CD4-positive, alpha-beta T cell (primary cell): ENCODE data around the gene C6orf89. TPM values are rescaled to one million over a fixed set of nuclear protein-coding genes. Genes with fewer than 3 reads are reported as not detected.

Experiments used
- ATAC-seq: fragments of 200-7000 bp; cut with Tn5 transposase; one replicate; pipeline ENCODE4 v1.10.0; 2022; ENCODE audit warnings: mild to moderate bottlenecking; ENCODE audit not compliant: poor library complexity
- CTCF ChIA-PET: fragments of 350-600 bp; sonication (Branson Sonifier 250); formaldehyde crosslinking; loops from one replicate; lab custom pipeline; 2021; ENCODE audit warnings: antibody characterized with exemption, inconsistent platforms; lab: Charles Lee
- POLR2A ChIA-PET: fragments of 350-600 bp; sonication (Branson Sonifier 250); formaldehyde crosslinking; loops from one replicate; lab custom pipeline; 2021; ENCODE audit warnings: antibody characterized with exemption, inconsistent platforms; lab: Charles Lee
- DNase-seq, 14 experiments: peaks; one replicate each; pipeline ENCODE4 v3.0.0-alpha.2; 2013 to 2020; ENCODE audit warnings: mixed read lengths in 2 of 14
- H3K27ac ChIP-seq, 2 donors: one replicate each; pipeline versions ENCODE4 v1.5.1 to v1.7.0; 2013; ENCODE audit warnings: low read length in 2 of 2, low read depth in 1 of 2, mild to moderate bottlenecking in 1 of 2
- H3K27me3 ChIP-seq, 2 experiments: 1 replicate in 1 of 2; 2 replicates in 1 of 2; pipeline versions ENCODE4 v1.6.1 to v1.7.0; 2013; ENCODE audit warnings: low read length in 2 of 2, control low read depth in 1 of 2, mild to moderate bottlenecking in 1 of 2, moderate library complexity in 1 of 2; ENCODE audit not compliant: insufficient read depth in 2 of 2, control insufficient read depth in 1 of 2
- H3K36me3 ChIP-seq: one replicate; pipeline ENCODE4 v1.6.1; 2013; ENCODE audit warnings: low read length, control low read depth; ENCODE audit not compliant: insufficient read depth
- H3K4me1 ChIP-seq: one replicate; pipeline ENCODE4 v1.6.1; 2013; ENCODE audit warnings: low read length, control low read depth; ENCODE audit not compliant: insufficient read depth
- H3K4me3 ChIP-seq: one replicate; pipeline ENCODE4 v1.5.1; 2013; ENCODE audit warnings: mild to moderate bottlenecking, low read length, moderate library complexity
- H3K9me3 ChIP-seq, 2 experiments: 1 replicate in 1 of 2; 2 replicates in 1 of 2; pipeline versions ENCODE4 v1.6.1 to v1.7.0; 2013; ENCODE audit warnings: low read length in 2 of 2, mild to moderate bottlenecking in 2 of 2, control low read depth in 1 of 2, moderate library complexity in 1 of 2; ENCODE audit not compliant: control insufficient read depth in 1 of 2, insufficient read depth in 1 of 2
- H3K27ac Mint-ChIP-seq: one replicate; pipeline ENCODE4 v1.8.0; 2020; ENCODE audit warnings: mixed read lengths
- H3K27me3 Mint-ChIP-seq: one replicate; pipeline ENCODE4 v1.8.0; 2021; ENCODE audit warnings: mixed read lengths
- H3K36me3 Mint-ChIP-seq: one replicate; pipeline ENCODE4 v1.8.0; 2021; ENCODE audit warnings: low read depth, mixed read lengths
- H3K4me1 Mint-ChIP-seq: one replicate; pipeline ENCODE4 v1.8.0; 2021; ENCODE audit warnings: low read depth, mixed read lengths
- H3K4me3 Mint-ChIP-seq: one replicate; pipeline ENCODE4 v1.8.0; 2020; ENCODE audit warnings: mild to moderate bottlenecking, mixed read lengths
- H3K9me3 Mint-ChIP-seq: one replicate; pipeline ENCODE4 v1.8.0; 2020; ENCODE audit warnings: mixed read lengths
- CTCF ChIP-seq: fragments of 200-600 bp; IDR thresholded peaks from one replicate; pipeline ENCODE4 v1.8.0; 2022; ENCODE audit warnings: antibody characterized with exemption, mild to moderate bottlenecking
- intact Hi-C, 2 experiments: fragments of 100-400 bp; cut with DNase I in 1 of 2; cut with micrococcal nuclease in 1 of 2; formaldehyde crosslinking; loops; one replicate each; pipeline versions ENCODE4 v1.15.1 to v1.9.0; 2023 to 2025; cut with DNase I, micrococcal nuclease
- total RNA-seq, 174 experiments: library from RNA in 2 of 174; stranded (reverse) in 2 of 174; gene quantifications; one replicate each; pipeline ENCODE4 v1.2.3 and lab custom pipeline; 2021 to 2026

Gene C6orf89
- total RNA-seq, 2 experiments from 2014 or later: 23.7 to 24.0 TPM

GRCh38 chr6:36840432-36841403, 45.0 kb upstream of the C6orf89 start:
- Histone ChIP-seq H3K27ac (no peak overlapping the region), H3K36me3 (no peaks in the 10 kb centered on the region), H3K4me3 (peak overlapping the region; percentile 48), H3K4me1 (peaks cover 19% of the 10 kb centered on the region), H3K9me3 (peaks cover 0 to 15% of the 10 kb centered on the region in 2 experiments), H3K27me3 (peaks cover 30 to 34% of the 10 kb centered on the region in 2 experiments)
- Mint-ChIP-seq H3K27ac (no peak overlapping the region), H3K36me3 (no peaks in the 10 kb centered on the region), H3K4me3 (peak overlapping the region; percentile 85), H3K27me3 (peaks cover 28% of the 10 kb centered on the region), H3K9me3 (no peaks in the 10 kb centered on the region), H3K4me1 (peaks cover 16% of the 10 kb centered on the region)
- TF ChIP-seq CTCF: no peak
- ChIA-PET CTCF (interaction anchor here (1.0 kb wide), 1 partner anchor 12 kb away, joined by 3 read pairs; no protein-coding TSS in a partner anchor), POLR2A (no interaction called here)
- peak in 10 of 14 experiments; percentile 12 to 67 (median 35) for DNase-seq
- intact Hi-C loops: no loop called here
- peak; percentile 52 for ATAC-seq

- no peaks in the 10 kb centered on the region for H3K36me3 ChIP-seq
- ChIA-PET CTCF (interaction anchor here (0.6 kb wide), 1 partner anchor 912 kb away, joined by 3 read pairs; no protein-coding TSS in a partner anchor), POLR2A (no interaction called here)
- peaks cover 19% of the 10 kb centered on the region for H3K4me1 ChIP-seq
- intact Hi-C loops: no loop called here
- H3K4me3 ChIP-seq: no peak overlapping the region
- Mint-ChIP-seq H3K4me3 (no peak overlapping the region), H3K36me3 (no peaks in the 10 kb centered on the region), H3K9me3 (no peaks in the 10 kb centered on the region), H3K27ac (no peak overlapping the region), H3K4me1 (peaks cover 16% of the 10 kb centered on the region), H3K27me3 (peaks cover 28% of the 10 kb centered on the region)
- no peak for TF ChIP-seq CTCF
- DNase-seq (no peak), ATAC-seq (no peak)
- H3K27me3 ChIP-seq: peaks cover 30 to 32% of the 10 kb centered on the region in 2 experiments
- no peak overlapping the region for H3K27ac ChIP-seq
- H3K9me3 ChIP-seq: peaks cover 0 to 15% of the 10 kb centered on the region in 2 experiments
Measured at GRCh38 chr6:36841756-36842155, 44.0 kb upstream of the C6orf89 start.

GRCh38 chr6:36843170-36843569, 42.6 kb upstream of the C6orf89 start:
- ChIA-PET POLR2A (no interaction called here), CTCF (no interaction called here)
- Histone ChIP-seq H3K4me1 (peaks cover 19% of the 10 kb centered on the region), H3K36me3 (no peaks in the 10 kb centered on the region), H3K27ac (no peak overlapping the region), H3K27me3 (peaks cover 25 to 28% of the 10 kb centered on the region in 2 experiments), H3K4me3 (no peak overlapping the region), H3K9me3 (peaks cover 0 to 15% of the 10 kb centered on the region in 2 experiments)
- no peak for ATAC-seq
- H3K27ac Mint-ChIP-seq: no peak overlapping the region
- no peak for DNase-seq
- intact Hi-C loops: no loop called here
- H3K36me3 Mint-ChIP-seq: no peaks in the 10 kb centered on the region
- H3K4me3 Mint-ChIP-seq: no peak overlapping the region
- peaks cover 20% of the 10 kb centered on the region for H3K27me3 Mint-ChIP-seq
- H3K4me1 Mint-ChIP-seq: peaks cover 16% of the 10 kb centered on the region
- H3K9me3 Mint-ChIP-seq: no peaks in the 10 kb centered on the region
- TF ChIP-seq CTCF: no peak
